WTC11 (cell line): ENCODE data around the gene MIB1. TPM values are rescaled to one million over a fixed set of nuclear protein-coding genes. Genes with fewer than 3 reads are reported as not detected.

Experiments
- ATAC-seq: fragments of 200-7000 bp; cut with Tn5 transposase; 2 replicates; pipeline ENCODE4 v1.10.0; 2021; ENCODE audit warnings: mild to moderate bottlenecking, moderate library complexity
- CTCF ChIA-PET: fragments of 300-600 bp; sonication (Branson Sonifier 250); formaldehyde crosslinking; loops from one replicate; lab custom pipeline; 2021; ENCODE audit warnings: antibody characterized with exemption; lab: Charles Lee
- POLR2A ChIA-PET: fragments of 350-600 bp; sonication (Branson Sonifier 250); formaldehyde crosslinking; loops from one replicate; lab custom pipeline; 2021; ENCODE audit warnings: antibody characterized with exemption; lab: Charles Lee
- DNase-seq: peaks from one replicate; pipeline ENCODE4 v3.0.0; 2021; ENCODE audit warnings: low spot score
- H3K27ac Mint-ChIP-seq: 2 replicates; pipeline ENCODE4 v1.8.0; 2021; ENCODE audit warnings: mixed read lengths
- H3K27me3 Mint-ChIP-seq: 2 replicates; pipeline ENCODE4 v1.8.0; 2021; ENCODE audit warnings: low read depth, mild to moderate bottlenecking, moderate library complexity, mixed read lengths
- H3K36me3 Mint-ChIP-seq: 2 replicates; pipeline ENCODE4 v1.8.0; 2021; ENCODE audit warnings: mixed read lengths
- H3K4me1 Mint-ChIP-seq: 2 replicates; pipeline ENCODE4 v1.8.0; 2022; ENCODE audit warnings: mixed read lengths
- H3K4me3 Mint-ChIP-seq: 2 replicates; pipeline ENCODE4 v1.8.0; 2021; ENCODE audit warnings: mild to moderate bottlenecking, moderate library complexity, mixed read lengths
- H3K9me3 Mint-ChIP-seq: 2 replicates; pipeline ENCODE4 v1.8.0; 2021; ENCODE audit warnings: mixed read lengths
- NFE2L1 ChIP-seq: sonication (generic); formaldehyde crosslinking; IDR thresholded peaks from 2 replicates; pipeline ENCODE4 v1.8.1; 2023; ENCODE audit warnings: missing genetic modification reagents
- NR1H2 ChIP-seq: sonication (generic); formaldehyde crosslinking; IDR thresholded peaks from 2 replicates; pipeline ENCODE4 v1.9.0; 2021; ENCODE audit warnings: mild to moderate bottlenecking, moderate library complexity, missing genetic modification reagents
- SMAD4 ChIP-seq: sonication (generic); formaldehyde crosslinking; IDR thresholded peaks from 2 replicates; pipeline ENCODE4 v1.8.0; 2022; ENCODE audit warnings: mild to moderate bottlenecking, missing genetic modification reagents
- TEAD1 ChIP-seq: sonication (generic); formaldehyde crosslinking; IDR thresholded peaks from 2 replicates; pipeline ENCODE4 v1.8.0; 2022; ENCODE audit warnings: mild to moderate bottlenecking, missing genetic modification reagents
- TEAD4 ChIP-seq: sonication (generic); formaldehyde crosslinking; IDR thresholded peaks from 2 replicates; pipeline ENCODE4 v1.8.0; 2022; ENCODE audit warnings: mild to moderate bottlenecking, missing genetic modification reagents
- ZNF121 ChIP-seq: sonication (generic); formaldehyde crosslinking; IDR thresholded peaks from 2 replicates; pipeline ENCODE4 v1.8.0; 2023; ENCODE audit warnings: missing genetic modification reagents
- ZNF219 ChIP-seq: sonication (generic); formaldehyde crosslinking; IDR thresholded peaks from 2 replicates; pipeline ENCODE4 v1.8.0; 2023; ENCODE audit warnings: missing genetic modification reagents, mild to moderate bottlenecking, borderline replicate concordance
- ZNF263 ChIP-seq: sonication (generic); formaldehyde crosslinking; IDR thresholded peaks from 2 replicates; pipeline ENCODE4 v1.8.1; 2022; ENCODE audit warnings: low read depth, mild to moderate bottlenecking, moderate library complexity, missing genetic modification reagents
- ZNF317 ChIP-seq: sonication (generic); formaldehyde crosslinking; IDR thresholded peaks from 2 replicates; pipeline ENCODE4 v1.8.1; 2023; ENCODE audit warnings: low read depth, mild to moderate bottlenecking, moderate library complexity, missing genetic modification reagents, borderline replicate concordance
- ZNF423 ChIP-seq: fragments of 250-450 bp; sonication (Bioruptor Pico); IDR thresholded peaks from 2 replicates; pipeline ENCODE4 v2.1.2; 2022; ENCODE audit warnings: mild to moderate bottlenecking, moderate library complexity
- total RNA-seq: library from RNA; stranded (reverse); gene quantifications from 3 replicates; pipeline ENCODE4 v1.2.3, GENCODE V29; 2021
- TF ChIP-seq, protein P1 (sequence below): fragments of 250-450 bp; sonication (Bioruptor Pico); IDR thresholded peaks from 2 replicates; pipeline ENCODE4 v2.1.2; 2022; ENCODE audit warnings: mild to moderate bottlenecking, moderate library complexity
- TF ChIP-seq, protein P2 (sequence below): sonication (generic); formaldehyde crosslinking; IDR thresholded peaks from 2 replicates; pipeline ENCODE4 v1.8.1; 2022; ENCODE audit warnings: missing genetic modification reagents, borderline replicate concordance
- TF ChIP-seq, protein P3 (sequence below): sonication (generic); formaldehyde crosslinking; conservative IDR thresholded peaks from 2 replicates; pipeline ENCODE4 v1.8.1; 2022; ENCODE audit warnings: mild to moderate bottlenecking, missing genetic modification reagents
- TF ChIP-seq, protein P4 (sequence below): sonication (generic); formaldehyde crosslinking; IDR thresholded peaks from 2 replicates; pipeline ENCODE4 v1.8.0; 2022; ENCODE audit warnings: mild to moderate bottlenecking, missing genetic modification reagents
- TF ChIP-seq, protein P5 (sequence below): sonication (generic); formaldehyde crosslinking; IDR thresholded peaks from 2 replicates; pipeline ENCODE4 v1.8.1; 2023; ENCODE audit warnings: mild to moderate bottlenecking, missing genetic modification reagents, moderate library complexity
- TF ChIP-seq, protein P6 (sequence below): fragments of 250-450 bp; sonication (Bioruptor Pico); IDR thresholded peaks from 2 replicates; pipeline ENCODE4 v1.8.0; 2021; ENCODE audit warnings: mild to moderate bottlenecking
- TF ChIP-seq, protein P7 (sequence below): fragments of 250-450 bp; sonication (Bioruptor Pico); IDR thresholded peaks from 2 replicates; pipeline ENCODE4 v1.9.0; 2021; ENCODE audit warnings: moderate library complexity, mild to moderate bottlenecking, inconsistent platforms, borderline replicate concordance

Gene MIB1
- total RNA-seq, 1 experiment from 2014 or later = 63.9 TPM

DNA sequence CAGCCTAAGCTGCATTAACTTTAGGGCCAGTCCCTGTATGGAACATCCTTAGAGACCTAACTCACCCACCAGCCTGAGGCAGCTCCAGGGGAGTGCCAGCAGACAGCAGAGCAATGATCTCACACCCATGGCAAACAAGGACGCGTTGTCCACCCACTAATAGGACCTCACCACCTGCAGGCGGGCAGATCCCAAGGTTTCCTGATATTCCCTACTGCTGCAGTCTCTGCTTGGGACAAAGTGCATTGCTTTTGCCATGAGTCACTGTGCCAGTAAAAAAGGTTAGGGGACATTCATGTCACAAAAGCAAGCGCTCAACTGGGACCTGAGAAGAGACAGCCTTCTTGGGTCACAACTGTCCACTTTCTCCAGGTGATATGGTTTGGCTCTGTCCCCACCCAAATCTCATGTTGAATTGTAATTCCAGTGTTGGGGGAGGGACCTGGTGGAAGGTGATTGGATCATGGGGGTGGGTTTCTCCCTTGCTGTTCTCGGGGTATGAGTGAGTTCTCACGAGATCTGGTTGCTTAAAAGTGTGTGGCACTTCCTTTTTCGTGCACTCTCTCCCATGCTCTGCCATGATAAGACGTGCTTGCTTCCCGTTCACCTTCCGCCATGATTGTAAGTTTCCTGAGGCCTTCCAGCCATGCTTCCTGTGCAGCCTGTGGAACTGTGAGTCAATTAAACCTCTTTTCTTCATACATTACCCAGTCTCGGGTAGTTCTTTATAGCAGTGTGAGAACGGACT, 160.2 kb downstream of the MIB1 start (continued):
- TF ChIP-seq, protein P1, sequence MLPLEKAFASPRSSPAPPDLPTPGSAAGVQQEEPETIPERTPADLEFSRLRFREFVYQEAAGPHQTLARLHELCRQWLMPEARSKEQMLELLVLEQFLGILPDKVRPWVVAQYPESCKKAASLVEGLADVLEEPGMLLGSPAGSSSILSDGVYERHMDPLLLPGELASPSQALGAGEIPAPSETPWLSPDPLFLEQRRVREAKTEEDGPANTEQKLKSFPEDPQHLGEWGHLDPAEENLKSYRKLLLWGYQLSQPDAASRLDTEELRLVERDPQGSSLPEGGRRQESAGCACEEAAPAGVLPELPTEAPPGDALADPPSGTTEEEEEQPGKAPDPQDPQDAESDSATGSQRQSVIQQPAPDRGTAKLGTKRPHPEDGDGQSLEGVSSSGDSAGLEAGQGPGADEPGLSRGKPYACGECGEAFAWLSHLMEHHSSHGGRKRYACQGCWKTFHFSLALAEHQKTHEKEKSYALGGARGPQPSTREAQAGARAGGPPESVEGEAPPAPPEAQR = no peak
- TF ChIP-seq NFE2L1 (CRISPR knock-in tag) (no peak), ZNF317 (CRISPR knock-in tag) (no peak), ZNF219 (no peak), SMAD4 (CRISPR knock-in tag) (no peak)
- TF ChIP-seq, protein P2, sequence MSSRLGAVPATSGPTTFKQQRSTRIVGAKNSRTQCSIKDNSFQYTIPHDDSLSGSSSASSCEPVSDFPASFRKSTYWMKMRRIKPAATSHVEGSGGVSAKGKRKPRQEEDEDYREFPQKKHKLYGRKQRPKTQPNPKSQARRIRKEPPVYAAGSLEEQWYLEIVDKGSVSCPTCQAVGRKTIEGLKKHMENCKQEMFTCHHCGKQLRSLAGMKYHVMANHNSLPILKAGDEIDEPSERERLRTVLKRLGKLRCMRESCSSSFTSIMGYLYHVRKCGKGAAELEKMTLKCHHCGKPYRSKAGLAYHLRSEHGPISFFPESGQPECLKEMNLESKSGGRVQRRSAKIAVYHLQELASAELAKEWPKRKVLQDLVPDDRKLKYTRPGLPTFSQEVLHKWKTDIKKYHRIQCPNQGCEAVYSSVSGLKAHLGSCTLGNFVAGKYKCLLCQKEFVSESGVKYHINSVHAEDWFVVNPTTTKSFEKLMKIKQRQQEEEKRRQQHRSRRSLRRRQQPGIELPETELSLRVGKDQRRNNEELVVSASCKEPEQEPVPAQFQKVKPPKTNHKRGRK (CRISPR knock-in tag) = no peak

DNA sequence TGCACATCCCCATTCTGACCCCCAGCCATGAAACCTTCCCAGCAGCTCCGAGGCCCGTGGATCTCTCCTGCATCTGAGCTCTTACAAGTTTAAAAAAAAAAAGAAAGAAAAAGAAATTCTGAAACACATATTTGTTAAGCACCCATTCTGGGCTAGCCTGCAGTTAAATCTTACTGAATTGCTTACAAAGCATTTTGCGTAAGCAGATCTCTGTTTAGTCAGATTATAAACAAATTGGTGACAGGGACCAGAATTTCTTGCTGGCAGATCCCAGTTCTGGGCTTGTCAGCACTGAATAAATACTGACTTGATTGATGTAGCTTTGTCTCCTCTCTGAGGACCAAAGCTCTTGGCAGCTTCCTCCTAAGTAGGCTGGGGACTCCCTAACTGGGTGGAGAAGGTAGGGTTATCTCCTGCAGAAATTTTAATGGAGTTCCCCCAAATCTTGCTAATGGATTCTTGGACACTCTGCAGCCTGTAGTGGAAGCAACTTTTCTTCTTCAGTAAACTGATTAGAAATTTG, 160.9 kb downstream of the MIB1 start:
- Mint-ChIP-seq H3K36me3 (no peaks in the 10 kb centered on the region), H3K27me3 (peaks cover 28% of the 10 kb centered on the region), H3K4me3 (no peak overlapping the region), H3K9me3 (no peaks in the 10 kb centered on the region), H3K4me1 (peaks cover 6% of the 10 kb centered on the region), H3K27ac (no peak overlapping the region)
- TF ChIP-seq ZNF423 (CRISPR knock-in tag) (no peak), TEAD4 (no peak), TEAD1 (CRISPR knock-in tag) (no peak), NR1H2 (no peak), ZNF121 (CRISPR knock-in tag) (no peak), ZNF263 (CRISPR knock-in tag) (no peak)
- TF ChIP-seq, protein P3, sequence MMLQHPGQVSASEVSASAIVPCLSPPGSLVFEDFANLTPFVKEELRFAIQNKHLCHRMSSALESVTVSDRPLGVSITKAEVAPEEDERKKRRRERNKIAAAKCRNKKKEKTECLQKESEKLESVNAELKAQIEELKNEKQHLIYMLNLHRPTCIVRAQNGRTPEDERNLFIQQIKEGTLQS (CRISPR knock-in tag) = no peak
- TF ChIP-seq, protein P4, sequence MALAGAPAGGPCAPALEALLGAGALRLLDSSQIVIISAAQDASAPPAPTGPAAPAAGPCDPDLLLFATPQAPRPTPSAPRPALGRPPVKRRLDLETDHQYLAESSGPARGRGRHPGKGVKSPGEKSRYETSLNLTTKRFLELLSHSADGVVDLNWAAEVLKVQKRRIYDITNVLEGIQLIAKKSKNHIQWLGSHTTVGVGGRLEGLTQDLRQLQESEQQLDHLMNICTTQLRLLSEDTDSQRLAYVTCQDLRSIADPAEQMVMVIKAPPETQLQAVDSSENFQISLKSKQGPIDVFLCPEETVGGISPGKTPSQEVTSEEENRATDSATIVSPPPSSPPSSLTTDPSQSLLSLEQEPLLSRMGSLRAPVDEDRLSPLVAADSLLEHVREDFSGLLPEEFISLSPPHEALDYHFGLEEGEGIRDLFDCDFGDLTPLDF (CRISPR knock-in tag) = no peak
- TF ChIP-seq, protein P5, sequence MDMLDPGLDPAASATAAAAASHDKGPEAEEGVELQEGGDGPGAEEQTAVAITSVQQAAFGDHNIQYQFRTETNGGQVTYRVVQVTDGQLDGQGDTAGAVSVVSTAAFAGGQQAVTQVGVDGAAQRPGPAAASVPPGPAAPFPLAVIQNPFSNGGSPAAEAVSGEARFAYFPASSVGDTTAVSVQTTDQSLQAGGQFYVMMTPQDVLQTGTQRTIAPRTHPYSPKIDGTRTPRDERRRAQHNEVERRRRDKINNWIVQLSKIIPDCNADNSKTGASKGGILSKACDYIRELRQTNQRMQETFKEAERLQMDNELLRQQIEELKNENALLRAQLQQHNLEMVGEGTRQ (CRISPR knock-in tag) = no peak
- TF ChIP-seq, protein P6, sequence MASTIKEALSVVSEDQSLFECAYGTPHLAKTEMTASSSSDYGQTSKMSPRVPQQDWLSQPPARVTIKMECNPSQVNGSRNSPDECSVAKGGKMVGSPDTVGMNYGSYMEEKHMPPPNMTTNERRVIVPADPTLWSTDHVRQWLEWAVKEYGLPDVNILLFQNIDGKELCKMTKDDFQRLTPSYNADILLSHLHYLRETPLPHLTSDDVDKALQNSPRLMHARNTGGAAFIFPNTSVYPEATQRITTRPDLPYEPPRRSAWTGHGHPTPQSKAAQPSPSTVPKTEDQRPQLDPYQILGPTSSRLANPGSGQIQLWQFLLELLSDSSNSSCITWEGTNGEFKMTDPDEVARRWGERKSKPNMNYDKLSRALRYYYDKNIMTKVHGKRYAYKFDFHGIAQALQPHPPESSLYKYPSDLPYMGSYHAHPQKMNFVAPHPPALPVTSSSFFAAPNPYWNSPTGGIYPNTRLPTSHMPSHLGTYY (CRISPR knock-in tag) = no peak
- DNase-seq = no peak
- ATAC-seq = no peak
- POLR2A ChIA-PET = interaction anchor here (0.6 to 0.7 kb wide), 2 partner anchors 219 to 1527 kb away, joined by 3 read pairs; no protein-coding TSS in a partner anchor
- CTCF ChIA-PET = no interaction called here

DNA sequence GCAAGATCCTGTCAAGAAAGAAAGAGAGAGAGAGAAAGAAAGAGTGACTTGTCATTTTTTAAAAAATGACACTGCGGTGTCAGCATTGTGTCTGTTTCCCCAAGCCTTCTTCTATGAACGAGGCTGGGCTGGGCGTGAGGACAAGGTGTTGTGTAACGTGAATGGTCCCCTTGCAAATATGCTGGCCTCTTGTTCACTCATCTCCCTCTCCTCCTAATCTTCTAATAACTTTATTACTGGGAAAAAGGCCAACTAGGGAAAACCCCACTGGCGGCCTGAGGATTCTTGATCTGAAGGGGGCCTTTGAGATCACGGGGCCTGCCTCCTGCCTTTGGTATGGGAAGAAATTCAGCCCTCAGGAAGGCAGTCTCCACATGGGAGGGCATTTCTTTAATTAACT, 163.1 kb downstream of the MIB1 start:
- Mint-ChIP-seq H3K9me3 (no peaks in the 10 kb centered on the region), H3K4me1 (no peaks in the 10 kb centered on the region), H3K4me3 (no peak overlapping the region), H3K27ac (no peak overlapping the region), H3K36me3 (no peaks in the 10 kb centered on the region), H3K27me3 (peaks cover 37% of the 10 kb centered on the region)
- POLR2A ChIA-PET = no interaction called here
- CTCF ChIA-PET = no interaction called here
- no peak for TF ChIP-seq ZNF263 (CRISPR knock-in tag)
- TF ChIP-seq, protein P7, sequence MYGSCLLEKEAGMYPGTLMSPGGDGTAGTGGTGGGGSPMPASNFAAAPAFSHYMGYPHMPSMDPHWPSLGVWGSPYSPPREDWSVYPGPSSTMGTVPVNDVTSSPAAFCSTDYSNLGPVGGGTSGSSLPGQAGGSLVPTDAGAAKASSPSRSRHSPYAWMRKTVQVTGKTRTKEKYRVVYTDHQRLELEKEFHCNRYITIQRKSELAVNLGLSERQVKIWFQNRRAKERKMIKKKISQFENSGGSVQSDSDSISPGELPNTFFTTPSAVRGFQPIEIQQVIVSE (CRISPR knock-in tag) = no peak
- DNase-seq (no peak), ATAC-seq (no peak)
